Measurements from ENCODE around the gene BABAM2. TPM values are rescaled to one million over a fixed set of nuclear protein-coding genes. Genes with fewer than 3 reads are reported as not detected.

BABAM2 gene
- total and polyA plus RNA-seq, 2 of the 4 experiments (the other 2 are of a cell fraction) = 20.9 to 23.1 TPM

- no peaks in the 10 kb centered on the region for H3K9me1 ChIP-seq (ENCODE audit: insufficient read depth, low read length)
- no peaks in the 10 kb centered on the region for H3K27me3 ChIP-seq (ENCODE audit: control insufficient read depth, insufficient read depth, low read length)
- ChIA-PET POLR2A (ENCODE audit: unreplicated experiment) (no interaction called here), CTCF (no interaction called here)
- ATAC-seq (ENCODE audit: low read depth) (peak; percentile 49; the same call in 1 of the 2 replicates), DNase-seq (peak; percentile 83)
- 100% methylated on average over 1 of the region's 3 CpGs; no CpG with 5 or more reads in 1 of the 2 experiments for whole genome bisulfite sequencing, 2 experiments (ENCODE audit: extremely low coverage in 2 of 2, insufficient read length in 1 of 2)
- H2BK15ac ChIP-seq (ENCODE audit: low read depth, low read length) = no peak overlapping the region
- no peak overlapping the region for H3K4me3 ChIP-seq (ENCODE audit: insufficient read depth, low read depth, low read length)
- no peaks in the 10 kb centered on the region for H3K36me3 ChIP-seq (ENCODE audit: control insufficient read depth, insufficient read depth, low read length)
- dilution Hi-C loops (cut with HindIII; ENCODE audit: low sequenced_read_pairs, unreplicated experiment) = no loop called here
- H2AK5ac ChIP-seq (ENCODE audit: low read depth, low read length) = no peak overlapping the region
- no peak for TF ChIP-seq NFE2L2 (IDR thresholded peaks at IDR 0.05; ENCODE audit: low read depth, low read length)
- no peak for TF ChIP-seq RAD21 (IDR thresholded peaks at IDR 0.05; ENCODE audit: low read length)
- no peaks in the 10 kb centered on the region for H3K9me3 ChIP-seq (ENCODE audit: control insufficient read depth, insufficient read depth, low read length)
- H2AFZ ChIP-seq (replicated peaks; ENCODE audit: low read length, poor library complexity) = no peak overlapping the region
- no peak overlapping the region for H2AK9ac ChIP-seq (replicated peaks; ENCODE audit: low read depth, low read length, poor library complexity)
- H3K4me2 ChIP-seq (ENCODE audit: low read depth, low read length) = no peak overlapping the region
- H2BK5ac ChIP-seq (ENCODE audit: low read depth, low read length, poor library complexity, severe bottlenecking) = peak overlapping the region; percentile 19
- H3K9ac ChIP-seq (ENCODE audit: low read depth, low read length) = no peak overlapping the region
- H3K23ac ChIP-seq (ENCODE audit: low read depth, low read length) = no peak overlapping the region
- no peak overlapping the region for H3K4ac ChIP-seq (ENCODE audit: low read depth, low read length)
- BruUV-seq (replicated peaks) = no TSS peak
- H3K14ac ChIP-seq (replicated peaks; ENCODE audit: low read depth, low read length) = 0 out of 2 replicates have a peak overlapping the region, but pooled peaks have one; percentile 40
- no peak overlapping the region for H4K5ac ChIP-seq (ENCODE audit: low read depth, low read length)
- H4K91ac ChIP-seq (ENCODE audit: insufficient read depth, low read depth, low read length) = no peak overlapping the region
- peaks cover 2% of the 10 kb centered on the region; the same call in 1 of the 2 replicates for H3K4me1 ChIP-seq (ENCODE audit: control insufficient read depth, insufficient read depth, low read length)
- no peak overlapping the region for H2BK20ac ChIP-seq (ENCODE audit: low read depth, low read length)
- H3K27ac ChIP-seq (ENCODE audit: insufficient read depth, low read length) = no peak overlapping the region
- peak overlapping the region in 1 of 2 experiments; percentile 7; a peak in 1 of 4 replicates for H4K8ac ChIP-seq (ENCODE audit: low read depth in 2 of 2, low read length in 2 of 2)
- H3K18ac ChIP-seq (ENCODE audit: low read depth, low read length) = no peak overlapping the region
- no peaks in the 10 kb centered on the region for H3K79me1 ChIP-seq (ENCODE audit: low read depth in 1 of 2, low read length in 2 of 2)
- no peak overlapping the region for H3K56ac ChIP-seq (ENCODE audit: extremely low read depth, insufficient read depth, low read length)
- intact Hi-C loops (cut with micrococcal nuclease) = no loop called here
- H2BK120ac ChIP-seq (ENCODE audit: low read depth, low read length) = no peak overlapping the region
- in situ Hi-C loops (cut with MboI; ENCODE audit: low sequenced_read_pairs) = no loop called here
- H4K20me1 ChIP-seq (ENCODE audit: insufficient read depth, low read length) = no peaks in the 10 kb centered on the region
Observed at GRCh38 chr2:28209261-28209691, 318.7 kb downstream of the BABAM2 start.
